Putamen (tissue), 1 donor: ENCODE results near the gene ABTB2.
A peak's percentile ranks its signal among the peaks of the same experiment; 100 is the strongest.
"Not testable (repeated sequence)": the region's sequence is repeated elsewhere in the genome, so short reads cannot be mapped to it uniquely, and the experiment has no call there.

Experiments
- DNase-seq: peaks from one replicate; pipeline ENCODE4 v3.0.0-alpha.2; 2016; ENCODE audit warnings: low spot score

ABTB2 gene

DNA sequence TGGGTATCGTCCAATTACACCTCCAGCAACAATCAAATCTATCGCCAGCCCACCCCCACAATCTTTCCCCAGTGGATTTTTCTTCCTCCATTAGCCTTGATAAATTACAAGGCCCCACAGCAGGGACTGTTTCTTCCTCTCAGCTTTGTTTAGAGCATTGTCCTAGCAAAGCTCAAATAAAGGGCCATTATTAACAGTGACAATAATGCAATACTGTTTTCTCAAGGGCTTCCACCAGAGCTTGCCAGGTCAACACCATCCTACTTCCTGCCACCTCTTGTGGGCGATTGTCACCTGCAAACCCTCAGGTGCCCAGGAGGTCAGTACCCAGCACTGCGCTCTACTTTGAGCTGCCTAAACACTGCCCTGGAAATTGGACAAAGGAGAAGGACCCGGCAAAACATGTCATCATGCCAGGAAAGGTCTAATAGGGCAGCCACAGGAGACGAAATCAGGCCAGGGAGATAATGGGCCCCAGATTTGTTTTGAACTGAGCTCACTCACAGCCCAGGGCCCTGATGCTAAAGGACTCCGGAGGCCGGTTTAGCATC is 95.2 kb downstream of the ABTB2 start:
- peak; percentile 79 for DNase-seq

DNA sequence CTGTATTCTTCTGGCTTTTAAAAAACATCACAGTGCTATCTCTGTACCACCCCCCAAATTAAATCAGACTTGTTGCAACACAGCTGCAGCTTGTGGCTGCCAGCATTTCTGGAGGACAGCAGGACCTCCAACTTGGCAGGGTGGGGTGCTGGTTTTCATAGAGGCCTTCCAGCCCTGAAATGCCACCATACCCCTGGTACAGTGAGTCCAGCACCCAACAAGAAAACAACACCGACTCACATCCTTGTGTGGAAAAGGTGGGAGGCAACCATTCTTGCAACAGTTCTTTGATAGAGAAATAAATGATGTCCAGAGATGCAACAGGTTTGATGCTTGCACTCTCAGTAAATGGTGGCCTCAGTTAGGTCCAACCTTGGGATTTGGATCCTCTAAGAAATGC is 96.0 kb downstream of the ABTB2 start:
- peak; percentile 66 for DNase-seq

DNA sequence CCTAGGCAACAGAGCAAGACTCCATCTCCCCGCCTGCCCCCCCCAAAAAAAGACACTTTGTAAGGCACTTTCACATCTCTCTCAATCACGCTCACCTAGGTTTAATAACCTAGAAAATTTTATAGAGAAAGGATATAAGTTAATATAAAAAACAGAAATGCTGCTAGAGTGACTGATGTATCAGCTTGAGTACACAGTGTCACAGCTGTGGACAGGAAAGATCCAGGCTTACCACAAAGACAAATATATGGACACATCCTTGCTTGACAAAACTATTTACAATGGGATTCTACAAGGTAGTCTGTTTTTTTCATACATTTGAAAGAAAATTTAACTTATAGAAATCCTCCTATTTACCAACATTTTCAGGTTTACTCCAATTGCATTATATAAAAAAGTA is 96.7 kb downstream of the ABTB2 start:
- DNase-seq, result no peak

DNA sequence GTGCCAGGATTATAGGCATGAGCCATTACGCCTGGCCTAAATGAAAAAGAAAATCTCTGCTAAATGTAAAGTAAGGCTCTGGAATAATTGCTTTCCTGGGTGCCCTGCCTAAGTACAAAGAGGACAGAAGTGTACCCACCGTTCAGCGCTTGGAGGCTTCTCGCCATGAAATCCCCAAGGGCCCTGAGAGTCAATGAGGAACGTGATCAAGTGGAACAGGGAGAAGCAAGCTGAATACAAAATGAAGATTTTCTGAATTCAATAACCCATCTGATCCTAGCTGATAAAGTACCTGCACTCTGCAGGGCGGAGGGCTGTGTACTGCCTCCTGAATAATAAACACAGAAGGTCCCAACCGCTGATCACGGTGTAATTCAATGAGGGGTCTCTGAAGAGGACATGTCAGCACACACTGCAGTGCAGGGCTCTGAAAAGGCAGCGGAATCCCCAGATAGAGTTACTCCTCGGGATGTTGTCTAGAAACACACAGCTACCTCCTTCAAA is 97.7 kb downstream of the ABTB2 start:
- no peak for DNase-seq

DNA sequence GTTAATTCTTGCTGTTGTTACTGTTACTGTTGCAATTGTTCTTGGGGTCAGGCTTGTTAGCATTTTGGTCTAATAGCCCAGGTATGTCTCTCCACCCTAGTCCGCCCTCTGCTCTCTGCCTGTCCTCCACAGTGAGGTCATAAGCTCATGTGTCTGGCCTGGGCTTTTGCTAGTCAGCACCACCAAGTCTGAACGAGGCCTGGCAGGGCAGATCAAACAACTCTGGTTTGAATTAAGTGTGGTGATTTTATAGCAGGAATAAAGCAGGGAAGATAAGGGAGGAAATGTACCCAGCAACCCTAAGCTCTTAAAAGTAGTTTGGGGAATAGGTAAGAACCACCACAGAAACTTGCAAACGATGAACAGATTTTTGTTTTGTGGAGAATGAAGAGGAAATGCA is 98.7 kb downstream of the ABTB2 start:
- no peak for DNase-seq

DNA sequence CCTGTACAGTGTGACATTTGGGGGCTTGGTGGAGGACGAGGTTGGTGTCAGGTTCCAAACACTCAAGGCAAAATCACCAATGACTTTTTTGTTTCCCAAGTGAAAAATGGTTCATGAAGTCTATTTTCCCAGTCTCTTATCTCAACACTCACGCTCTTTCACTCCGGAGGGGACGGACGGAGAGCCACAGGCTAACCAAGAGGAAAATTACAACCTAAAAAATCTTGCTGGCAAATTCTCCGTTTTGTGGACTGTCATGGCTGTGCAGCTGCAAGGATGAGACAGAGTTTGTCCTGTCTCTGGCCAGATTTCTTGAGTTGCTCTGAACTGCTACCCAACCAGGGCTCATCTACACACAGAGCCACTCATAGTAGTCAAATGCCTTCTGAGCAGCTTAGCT is 101.2 kb downstream of the ABTB2 start:
- DNase-seq, result no peak

DNA sequence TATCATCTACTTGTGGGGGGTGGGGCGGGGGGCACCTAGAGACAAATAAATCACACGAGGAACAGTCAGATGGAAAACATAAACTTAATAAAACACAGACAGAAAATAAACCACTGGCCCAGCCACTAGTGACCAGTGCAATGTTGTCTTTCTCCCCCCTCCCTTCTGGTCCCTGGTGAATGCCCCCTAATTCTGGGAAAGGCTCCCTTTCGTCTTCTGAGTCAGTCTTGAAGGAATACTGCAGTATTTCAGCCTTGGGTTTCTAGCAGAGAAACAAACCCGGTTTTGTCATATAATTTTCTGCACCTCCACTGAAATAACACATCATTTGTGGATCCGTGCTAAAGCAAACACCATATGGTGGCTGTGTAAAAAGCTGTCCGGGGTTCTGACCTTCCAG is 101.7 kb downstream of the ABTB2 start:
- no peak for DNase-seq

DNA sequence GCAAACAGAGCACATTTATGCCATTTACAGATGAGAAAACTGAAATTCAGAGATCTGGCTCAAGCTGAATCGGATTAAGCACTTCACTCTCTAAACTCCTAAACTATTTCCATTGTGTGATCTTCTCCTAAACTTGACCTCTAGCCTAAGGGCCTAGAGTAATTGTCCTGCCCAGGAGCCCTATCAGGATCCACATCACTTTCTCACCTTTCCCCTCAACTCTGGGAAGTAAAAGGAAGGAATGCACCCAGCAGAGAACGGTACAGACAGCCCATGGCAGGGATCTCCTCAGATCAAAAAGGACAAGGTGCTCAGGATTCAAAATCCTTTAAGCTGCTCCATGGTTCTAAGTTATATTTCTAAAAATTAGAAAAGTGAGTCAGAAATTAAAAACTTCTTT is 102.7 kb downstream of the ABTB2 start:
- DNase-seq, result no peak

DNA sequence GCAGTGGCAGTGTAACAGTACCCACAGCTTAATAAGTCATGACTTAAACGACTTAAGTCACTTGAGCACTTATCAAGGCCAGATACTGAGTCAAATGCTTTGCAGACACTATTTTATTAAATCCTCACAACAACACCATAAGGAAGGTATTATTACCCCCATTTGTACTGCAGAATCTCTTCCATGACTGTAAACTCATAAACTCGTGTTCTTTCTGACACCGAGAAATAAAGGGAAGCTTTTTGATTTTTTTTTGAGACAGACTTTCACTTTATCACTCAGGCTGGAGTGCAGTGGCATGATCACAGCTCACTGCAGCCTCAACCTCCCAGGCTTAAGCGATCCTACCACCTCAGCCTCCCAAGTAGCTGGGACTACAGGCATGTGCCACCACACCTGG is 103.8 kb downstream of the ABTB2 start:
- DNase-seq, result no peak

DNA sequence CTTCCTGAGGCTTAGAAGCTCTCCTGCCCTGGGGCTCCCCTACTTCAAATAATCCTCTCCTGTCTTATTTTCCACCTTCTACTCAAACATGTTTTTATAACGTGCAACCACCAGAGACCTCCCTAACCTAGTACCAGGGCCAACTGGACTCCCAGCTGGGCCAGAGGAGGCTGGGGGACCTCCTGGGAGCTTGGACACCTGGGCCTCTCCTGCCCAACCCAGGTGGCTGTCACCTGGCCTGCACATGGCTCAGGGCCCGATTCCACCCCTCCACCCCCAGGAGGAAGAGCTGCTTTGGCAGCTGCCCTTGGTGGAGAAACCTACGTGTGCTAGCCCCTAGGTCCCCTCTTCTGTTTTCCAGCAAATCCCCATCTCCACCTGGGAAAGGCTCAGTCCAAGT is 105.2 kb downstream of the ABTB2 start:
- no peak for DNase-seq

DNA sequence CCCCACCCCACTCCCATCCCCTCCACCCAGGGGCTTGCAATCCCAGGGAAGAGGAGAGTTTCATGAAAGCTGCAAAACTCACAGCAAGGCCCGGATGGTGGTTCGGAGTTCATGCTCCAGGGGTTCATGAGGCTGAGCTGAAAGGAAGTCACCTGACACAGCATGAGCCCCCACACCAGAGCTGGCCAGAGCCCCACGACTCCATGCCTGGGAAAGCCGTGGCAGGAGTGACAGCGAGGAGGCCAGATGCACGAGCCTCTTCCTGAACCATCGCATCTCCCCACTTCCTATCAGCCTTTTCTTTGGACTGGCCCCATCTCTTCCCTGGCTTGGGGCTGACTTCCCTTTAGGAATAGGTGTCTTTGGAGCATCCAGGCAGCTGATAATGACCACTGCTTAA is 105.8 kb downstream of the ABTB2 start:
- no peak for DNase-seq

DNA sequence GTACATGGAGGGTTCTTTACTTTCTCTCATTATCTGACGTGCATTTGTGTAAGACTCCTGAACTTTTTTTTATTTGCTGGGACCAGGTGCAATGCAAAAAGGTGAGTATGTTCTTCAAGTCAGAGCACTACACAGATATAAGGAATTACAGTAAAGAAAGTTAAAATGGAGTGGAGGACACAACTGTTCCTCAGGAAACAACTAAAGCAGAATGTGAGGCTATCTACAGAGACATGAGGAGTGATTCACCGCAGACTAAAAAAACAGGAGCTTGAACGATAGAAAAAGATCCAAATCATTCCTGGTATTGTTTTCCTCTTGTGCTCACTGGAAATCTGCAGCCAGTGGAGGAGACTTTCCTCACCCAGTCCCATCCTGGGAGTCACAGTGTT is 106.2 kb downstream of the ABTB2 start:
- no peak for DNase-seq

DNA sequence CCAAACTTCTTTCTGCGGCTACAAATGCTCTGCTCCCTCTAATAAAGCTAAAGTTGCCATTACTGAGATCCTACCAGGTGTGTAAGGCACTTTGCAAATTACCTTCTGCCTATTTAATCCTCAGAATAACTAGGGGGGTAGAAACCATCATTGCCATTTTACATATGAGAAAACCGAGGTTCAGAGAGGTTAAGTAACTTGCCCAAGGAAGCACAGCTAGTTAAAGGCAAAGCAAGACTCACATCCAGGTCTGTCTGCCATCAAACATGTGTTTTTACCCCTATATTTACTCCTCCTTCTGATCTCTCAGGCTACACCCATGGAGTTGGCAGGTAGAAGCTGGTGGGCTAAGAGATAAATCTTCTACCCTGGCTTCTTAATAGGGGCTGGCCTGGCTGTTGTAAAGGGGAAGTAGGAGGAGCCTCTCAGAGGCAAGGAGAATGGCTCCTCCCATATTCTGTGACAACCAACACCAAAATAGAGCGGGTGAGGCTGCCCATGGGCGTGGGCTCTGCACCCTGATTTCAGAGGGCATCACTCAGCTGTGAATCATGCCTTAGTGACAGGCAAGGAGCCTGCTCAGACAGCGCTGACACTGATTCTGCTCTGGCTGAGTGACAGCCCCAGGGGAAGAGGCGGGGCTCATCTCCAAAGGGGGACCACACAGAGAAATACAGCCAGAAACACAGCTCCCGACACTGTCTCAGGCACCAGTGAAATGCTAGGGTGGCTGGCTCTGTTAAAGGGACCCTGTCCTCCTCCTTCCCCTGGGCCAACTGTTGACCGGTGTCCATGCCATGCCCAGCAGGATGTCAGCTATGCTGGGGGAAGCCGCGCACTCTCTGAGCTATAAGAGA is 106.8 kb downstream of the ABTB2 start:
- DNase-seq, result peak; percentile 72

DNA sequence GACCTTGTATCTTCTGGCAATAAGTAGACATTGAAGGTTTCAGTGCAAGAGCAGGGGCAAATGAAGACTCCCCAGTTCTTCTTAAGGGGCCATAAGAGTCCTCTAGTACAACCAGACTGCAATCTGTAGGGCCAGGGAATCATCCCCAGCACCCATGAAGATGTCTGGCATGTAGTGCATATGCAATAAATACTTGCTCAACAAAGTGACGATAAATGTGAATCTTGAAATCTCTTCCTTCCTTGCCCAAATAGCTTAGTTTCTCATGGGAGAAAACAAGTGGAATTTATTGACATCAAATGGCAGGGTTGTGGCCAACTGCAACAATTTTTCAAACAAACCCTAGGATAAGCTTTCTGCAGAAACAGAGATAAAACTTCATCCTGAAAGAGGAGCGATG is 107.6 kb downstream of the ABTB2 start:
- no peak for DNase-seq

DNA sequence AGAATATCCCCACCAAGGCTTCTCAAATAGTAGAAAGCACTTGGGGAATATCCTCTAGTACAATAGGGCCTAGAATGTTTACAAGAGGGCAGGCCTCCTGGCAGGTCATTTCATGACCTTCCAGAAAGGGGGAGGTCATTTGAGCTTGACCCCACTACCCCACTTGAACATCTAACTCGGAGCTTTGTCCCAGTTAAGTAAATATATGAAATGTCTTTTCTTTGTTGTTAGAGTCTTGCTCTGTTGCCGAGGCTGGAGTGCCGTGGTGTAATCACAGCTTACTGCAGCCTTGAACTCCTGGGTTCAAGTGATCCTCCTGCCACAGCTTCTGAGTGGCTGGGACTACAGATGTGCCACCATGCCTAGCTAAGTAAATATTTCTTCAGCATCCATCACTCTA is 108.4 kb downstream of the ABTB2 start:
- no peak for DNase-seq

DNA sequence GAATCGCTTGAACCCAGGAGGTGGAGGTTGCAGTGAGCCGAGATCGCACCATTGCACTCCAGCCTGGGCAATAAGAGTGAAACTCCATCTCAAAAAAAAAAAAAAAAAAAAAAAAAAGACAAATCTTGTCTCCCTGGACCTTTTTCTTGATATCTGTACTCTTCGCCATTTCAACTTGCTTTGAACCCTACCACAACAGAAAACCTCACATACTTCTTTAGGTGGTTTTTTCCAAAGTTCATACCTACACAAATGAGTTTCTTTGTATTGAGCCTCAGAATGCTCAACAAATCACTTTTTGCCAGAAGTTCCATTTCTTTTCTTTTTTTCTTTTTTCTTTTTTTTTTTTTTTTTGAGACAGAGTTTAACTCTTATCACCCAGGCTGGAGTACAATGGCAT is 111.3 kb downstream of the ABTB2 start:
- DNase-seq, result not testable (repeated sequence)

DNA sequence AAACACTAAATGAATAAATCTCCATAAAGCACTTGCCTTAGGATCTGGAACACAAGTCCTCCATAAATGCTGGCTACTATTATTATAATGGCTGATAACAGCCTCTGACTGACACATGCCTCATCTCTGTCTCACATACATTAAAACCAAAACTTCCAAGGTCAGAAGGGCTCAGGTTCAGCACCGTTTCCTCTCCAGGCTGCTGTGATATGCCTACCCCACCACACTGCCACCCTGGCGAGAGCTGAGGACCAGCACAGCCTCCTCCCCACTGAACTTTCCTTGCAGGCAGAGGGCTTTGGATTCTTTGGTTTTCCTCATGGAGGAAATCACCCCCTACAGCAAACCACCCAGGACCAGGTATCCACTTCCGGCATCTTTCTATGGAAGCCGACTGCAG is 112.8 kb downstream of the ABTB2 start:
- DNase-seq, result no peak

DNA sequence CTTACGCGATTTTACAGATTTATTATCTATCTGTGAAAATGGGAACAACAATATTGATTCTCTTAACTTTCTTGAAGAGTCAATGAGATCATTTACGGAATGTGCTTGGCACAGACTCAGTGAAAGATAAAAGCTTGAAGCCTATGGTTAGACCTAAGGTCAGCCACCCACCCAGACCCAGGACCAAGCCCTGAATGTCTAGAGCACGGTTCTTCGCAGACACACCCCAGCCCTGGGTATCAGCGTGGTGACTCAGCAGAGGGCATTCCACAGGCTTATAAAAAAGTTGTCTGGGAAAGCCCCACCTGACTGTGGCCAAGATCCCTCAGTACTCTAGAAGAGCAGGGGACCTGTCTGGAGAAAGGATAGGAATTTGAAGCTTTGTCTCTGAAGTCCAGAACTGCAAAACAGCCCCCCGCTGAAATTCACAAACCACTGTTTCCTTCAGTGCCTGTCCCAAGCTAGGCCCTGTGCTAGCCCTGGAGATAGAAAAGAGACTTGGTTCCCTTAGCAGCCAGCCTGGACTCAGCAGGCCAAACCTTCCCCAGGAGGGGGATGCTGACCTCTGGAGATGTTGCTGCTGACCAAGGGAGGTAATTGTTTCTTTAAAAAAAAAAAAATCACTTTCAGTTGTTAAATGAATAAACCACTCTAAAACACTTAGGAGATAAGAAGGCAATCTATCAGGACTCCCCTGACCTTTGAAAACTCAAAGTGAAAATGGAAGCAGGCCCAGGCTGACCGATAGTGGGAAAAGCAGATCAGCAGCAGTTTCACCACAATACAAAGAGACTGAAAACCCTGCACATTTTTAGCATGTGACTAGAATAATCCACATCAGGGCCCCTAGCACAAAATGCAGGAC is 114.0 kb downstream of the ABTB2 start:
- DNase-seq, result no peak

DNA sequence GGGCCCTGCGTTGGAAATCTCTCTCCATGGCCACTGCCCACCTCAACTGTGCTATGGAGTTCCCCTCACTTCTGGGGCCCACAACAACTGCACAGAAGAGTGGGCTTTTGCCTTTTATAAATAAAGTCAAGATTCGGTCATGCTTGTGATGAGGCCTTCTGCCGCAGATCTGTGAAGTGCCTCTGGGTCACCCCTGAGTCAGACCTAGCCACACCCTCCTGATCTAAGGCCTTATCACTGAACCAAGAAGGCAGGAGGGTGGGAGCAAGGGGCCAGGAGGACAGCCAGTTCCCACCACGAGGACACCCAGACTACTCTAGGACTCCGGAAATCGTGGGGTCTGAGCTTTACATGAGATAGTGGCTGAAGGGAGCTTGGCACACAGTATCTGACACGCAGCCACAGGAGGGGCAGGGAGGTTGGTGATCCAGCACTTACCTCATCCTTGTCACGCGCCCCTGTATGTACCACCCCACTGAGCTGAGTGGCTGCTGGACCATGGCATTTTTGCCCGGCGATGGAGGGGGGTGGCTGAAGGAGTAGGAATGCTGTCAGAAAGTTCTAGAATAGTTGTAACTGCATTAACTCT is 115.7 kb downstream of the ABTB2 start:
- DNase-seq, result no peak

DNA sequence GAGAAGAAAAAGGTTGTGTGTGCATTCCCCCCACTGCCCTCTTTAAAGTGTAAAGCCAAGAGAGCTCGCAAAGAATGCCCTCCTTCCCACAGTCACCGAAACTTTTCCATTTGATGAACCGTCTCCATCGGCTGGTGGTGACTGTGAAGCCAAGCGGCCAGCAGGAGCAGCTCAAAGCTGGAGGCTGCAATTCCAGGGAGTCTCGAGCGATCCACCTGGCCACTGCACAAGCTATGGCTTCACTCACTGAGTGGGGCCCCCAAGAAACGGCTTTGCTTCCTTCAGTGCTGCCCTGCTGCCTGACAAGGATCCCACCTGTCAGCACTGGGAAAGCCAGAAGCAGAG is 117.7 kb downstream of the ABTB2 start:
- DNase-seq, result no peak

DNA sequence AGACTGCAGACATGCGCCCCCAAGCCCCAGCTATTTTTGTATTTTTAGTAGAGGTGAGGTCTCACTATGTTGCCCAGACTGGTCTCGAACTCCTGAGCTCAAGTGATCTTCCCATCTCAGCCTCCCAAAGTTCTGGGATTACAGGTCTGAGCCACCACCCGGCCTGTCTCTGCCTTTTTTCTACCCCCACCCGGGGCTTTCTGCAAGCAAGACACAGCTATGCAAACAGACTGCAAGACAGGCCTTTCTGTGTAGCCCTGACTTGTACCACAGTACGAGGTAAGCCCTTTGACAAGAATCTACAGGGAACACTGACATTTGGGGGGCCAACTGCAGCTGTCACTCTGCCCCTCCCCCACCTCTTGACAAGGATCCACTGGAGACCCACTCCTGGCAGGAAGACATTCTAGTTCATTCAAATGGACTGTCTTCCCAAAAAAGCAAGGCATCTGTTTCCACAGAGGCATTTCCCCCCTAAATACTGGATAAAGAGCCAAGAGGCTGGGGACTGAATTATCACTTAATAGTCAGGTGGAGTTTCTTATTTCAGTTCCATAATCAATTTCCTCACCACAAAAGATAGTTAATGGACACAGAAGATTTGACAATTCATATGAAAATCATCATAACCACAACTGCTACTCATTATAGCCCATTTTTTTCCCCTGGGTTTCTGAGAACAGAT is 118.2 kb downstream of the ABTB2 start:
- no peak for DNase-seq

DNA sequence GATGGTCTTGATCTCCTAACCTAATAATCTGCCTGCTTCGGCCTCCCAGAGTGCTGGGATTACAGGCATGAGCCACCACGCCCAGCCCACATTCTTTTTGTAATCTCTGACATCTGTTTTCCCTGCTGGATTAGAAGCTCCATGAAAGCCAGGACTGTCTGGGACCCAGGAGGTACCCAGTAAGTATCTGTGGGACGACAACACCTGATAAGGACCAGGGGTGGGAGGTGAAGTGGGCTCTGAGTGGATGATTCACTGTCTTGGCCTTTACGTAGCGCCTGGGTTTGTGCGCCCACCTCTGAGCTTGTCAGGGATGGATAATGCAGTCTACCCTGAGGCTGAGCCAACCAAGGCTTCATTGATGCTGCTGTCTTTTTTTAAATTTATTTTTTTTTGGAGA is 118.8 kb downstream of the ABTB2 start:
- no peak for DNase-seq
